OCI-LY3 (cell line): ENCODE data around the gene KCNA2.

Experiments used
- H2AFZ ChIP-seq: fragments of 200-600, 300-600 bp; shearing (Covaris generic); 2 replicates; pipeline ENCODE4 v1.6.0; 2014; ENCODE audit warnings: antibody characterized with exemption, low read depth, low read length
- H3K27ac ChIP-seq: fragments of 200-600, 300-600 bp; sonication (generic); 2 replicates; pipeline ENCODE4 v1.5.1; 2014; ENCODE audit warnings: mild to moderate bottlenecking, low read length, moderate library complexity, mixed read lengths
- H3K27me3 ChIP-seq: fragments of 200-600, 300-600 bp; sonication (generic); 2 replicates; pipeline ENCODE4 v1.6.1; 2014; ENCODE audit warnings: low read depth, low read length, mixed read lengths
- H3K36me3 ChIP-seq: fragments of 200-600, 300-600 bp; sonication (generic); replicated peaks from 2 replicates; pipeline ENCODE3; 2014; ENCODE audit warnings: low read depth, low read length, mixed read lengths
- H3K4me1 ChIP-seq: fragments of 300-600, 200-600 bp; sonication (generic); 2 replicates; pipeline ENCODE4 v1.6.1; 2014; ENCODE audit warnings: low read length, mixed read lengths
- H3K4me2 ChIP-seq: fragments of 200-600, 300-600 bp; sonication (generic); 2 replicates; pipeline ENCODE4 v1.6.1; 2014; ENCODE audit warnings: low read length, mixed read lengths
- H3K4me3 ChIP-seq: fragments of 300-600, 200-600 bp; sonication (generic); 2 replicates; pipeline ENCODE4 v1.5.1; 2014; ENCODE audit warnings: antibody characterized with exemption, mild to moderate bottlenecking, low read length, moderate library complexity
- H3K79me2 ChIP-seq: fragments of 300-600, 200-600 bp; shearing (Covaris generic); 2 replicates; pipeline ENCODE4 v1.6.1; 2014; ENCODE audit warnings: mild to moderate bottlenecking, low read length, mixed read lengths
- H3K9ac ChIP-seq: fragments of 300-600, 200-600 bp; shearing (Covaris generic); 2 replicates; pipeline ENCODE4 v1.6.0; 2014; ENCODE audit warnings: mild to moderate bottlenecking, low read length, moderate library complexity
- H3K9me3 ChIP-seq: fragments of 200-600, 300-600 bp; shearing (Covaris generic); 2 replicates; pipeline ENCODE4 v1.6.1; 2014; ENCODE audit warnings: low read length, mixed read lengths; ENCODE audit not compliant: insufficient read depth
- H4K20me1 ChIP-seq: fragments of 200-600, 300-600 bp; sonication (generic); 2 replicates; pipeline ENCODE4 v1.6.1; 2016; ENCODE audit warnings: low read length, mixed read lengths; ENCODE audit not compliant: insufficient read depth
- EZH2phosphoT487 ChIP-seq: fragments of 200-600 bp; shearing (Covaris generic); IDR thresholded peaks from 2 replicates; pipeline ENCODE4 v1.6.1; 2018; ENCODE audit warnings: antibody characterized with exemption, mixed run types, low read depth
- TF ChIP-seq, protein P1 (sequence below): fragments of 200-600, 300-600 bp; sonication (generic); IDR thresholded peaks from 2 replicates; pipeline ENCODE4 v1.5.1; 2014; ENCODE audit warnings: antibody characterized with exemption, low read length, low read depth

KCNA2 gene

GRCh38 chr1:110606657-110607535, 738 bp upstream of the KCNA2 start:
- Histone ChIP-seq H3K79me2 (no peaks in the 10 kb centered on the region), H3K27me3 (peaks cover 13% of the 10 kb centered on the region), H3K36me3 (no peaks in the 10 kb centered on the region), H3K27ac (no peak overlapping the region), H3K9me3 (no peaks in the 10 kb centered on the region), H3K4me2 (peak overlapping the region; percentile 100), H3K4me1 (peaks cover 6% of the 10 kb centered on the region), H2AFZ (peak overlapping the region; percentile 93; the same call in 1 of the 2 replicates), H3K9ac (peak overlapping the region; percentile 57; the same call in 1 of the 2 replicates), H4K20me1 (no peaks in the 10 kb centered on the region), H3K4me3 (peak overlapping the region; percentile 93)
- TF ChIP-seq EZH2phosphoT487: no peak
- TF ChIP-seq, protein P1, sequence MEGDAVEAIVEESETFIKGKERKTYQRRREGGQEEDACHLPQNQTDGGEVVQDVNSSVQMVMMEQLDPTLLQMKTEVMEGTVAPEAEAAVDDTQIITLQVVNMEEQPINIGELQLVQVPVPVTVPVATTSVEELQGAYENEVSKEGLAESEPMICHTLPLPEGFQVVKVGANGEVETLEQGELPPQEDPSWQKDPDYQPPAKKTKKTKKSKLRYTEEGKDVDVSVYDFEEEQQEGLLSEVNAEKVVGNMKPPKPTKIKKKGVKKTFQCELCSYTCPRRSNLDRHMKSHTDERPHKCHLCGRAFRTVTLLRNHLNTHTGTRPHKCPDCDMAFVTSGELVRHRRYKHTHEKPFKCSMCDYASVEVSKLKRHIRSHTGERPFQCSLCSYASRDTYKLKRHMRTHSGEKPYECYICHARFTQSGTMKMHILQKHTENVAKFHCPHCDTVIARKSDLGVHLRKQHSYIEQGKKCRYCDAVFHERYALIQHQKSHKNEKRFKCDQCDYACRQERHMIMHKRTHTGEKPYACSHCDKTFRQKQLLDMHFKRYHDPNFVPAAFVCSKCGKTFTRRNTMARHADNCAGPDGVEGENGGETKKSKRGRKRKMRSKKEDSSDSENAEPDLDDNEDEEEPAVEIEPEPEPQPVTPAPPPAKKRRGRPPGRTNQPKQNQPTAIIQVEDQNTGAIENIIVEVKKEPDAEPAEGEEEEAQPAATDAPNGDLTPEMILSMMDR: no peak

- no peaks in the 10 kb centered on the region for H3K9me3 ChIP-seq
- H3K79me2 ChIP-seq: no peaks in the 10 kb centered on the region
- H2AFZ ChIP-seq: no peak overlapping the region
- no peak overlapping the region for H3K4me2 ChIP-seq
- H3K36me3 ChIP-seq: no peaks in the 10 kb centered on the region
- H3K4me1 ChIP-seq: peaks cover 6% of the 10 kb centered on the region
- H4K20me1 ChIP-seq: no peaks in the 10 kb centered on the region
- no peak for TF ChIP-seq EZH2phosphoT487
- TF ChIP-seq, protein P1: no peak
- H3K27ac ChIP-seq: no peak overlapping the region
- no peak overlapping the region for H3K4me3 ChIP-seq
- no peak overlapping the region for H3K9ac ChIP-seq
- H3K27me3 ChIP-seq: peaks cover 13% of the 10 kb centered on the region
These were observed 712 bp downstream of the KCNA2 start for GRCh38 chr1:110605446-110605845.

DNA sequence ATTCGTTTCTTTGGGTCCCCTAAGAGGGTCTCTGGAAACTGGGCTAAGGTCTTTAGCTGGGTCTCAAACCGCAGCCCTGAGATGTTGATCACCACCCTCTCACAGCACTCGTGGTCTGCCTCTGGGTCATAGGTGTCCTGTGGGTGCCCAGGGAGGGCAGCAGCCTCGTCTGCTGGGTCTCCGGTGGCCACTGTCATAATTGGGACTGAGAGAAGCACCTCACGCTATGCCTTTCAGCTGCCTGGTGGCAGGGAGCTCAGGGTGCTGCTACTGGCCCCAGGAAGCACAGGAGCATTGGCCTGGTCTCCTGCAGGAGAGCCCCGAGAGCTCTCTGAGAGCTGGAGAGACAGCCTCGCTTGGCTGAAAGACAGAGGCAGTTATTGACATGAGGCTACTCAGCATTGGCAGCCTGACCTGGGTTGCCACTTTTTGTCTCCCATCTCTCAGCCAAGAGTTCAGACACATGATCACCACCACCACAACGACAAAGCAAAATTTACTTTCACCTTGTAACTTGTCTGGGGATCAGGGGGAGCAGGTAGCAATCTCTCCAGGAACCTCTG, 1.5 kb downstream of the KCNA2 start:
- H3K9me3 ChIP-seq: no peaks in the 10 kb centered on the region
- H2AFZ ChIP-seq: no peak overlapping the region
- no peak overlapping the region for H3K4me2 ChIP-seq
- no peak overlapping the region for H3K9ac ChIP-seq
- no peaks in the 10 kb centered on the region for H3K36me3 ChIP-seq
- TF ChIP-seq EZH2phosphoT487: no peak
- TF ChIP-seq, protein P1: no peak
- no peaks in the 10 kb centered on the region for H4K20me1 ChIP-seq
- no peaks in the 10 kb centered on the region for H3K79me2 ChIP-seq
- H3K4me3 ChIP-seq: no peak overlapping the region
- H3K27ac ChIP-seq: no peak overlapping the region
- H3K4me1 ChIP-seq: peaks cover 6% of the 10 kb centered on the region
- H3K27me3 ChIP-seq: peaks cover 13% of the 10 kb centered on the region

DNA sequence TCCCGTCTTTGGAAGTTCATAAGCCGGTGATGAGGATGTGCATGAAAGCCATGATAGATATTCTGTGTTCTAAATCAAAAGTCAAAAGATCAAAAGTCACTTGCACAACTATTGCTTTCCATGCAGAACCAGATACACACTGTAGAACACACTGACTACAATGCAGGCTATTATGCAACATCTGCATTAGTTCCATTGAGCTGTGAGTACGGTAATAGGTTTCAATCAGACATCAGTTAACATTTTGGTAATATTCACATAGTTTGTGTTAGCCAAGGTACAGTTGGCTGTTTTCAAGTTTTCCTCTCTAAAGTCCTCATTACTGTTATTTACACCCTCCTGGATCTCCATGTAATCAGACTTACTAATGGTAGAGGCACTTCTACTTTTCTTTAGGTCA, 3.1 kb downstream of the KCNA2 start:
- H3K27ac ChIP-seq: no peak overlapping the region
- H2AFZ ChIP-seq: no peak overlapping the region
- no peaks in the 10 kb centered on the region for H3K79me2 ChIP-seq
- H3K36me3 ChIP-seq: no peaks in the 10 kb centered on the region
- H3K27me3 ChIP-seq: peaks cover 11% of the 10 kb centered on the region
- H4K20me1 ChIP-seq: no peaks in the 10 kb centered on the region
- H3K9ac ChIP-seq: no peak overlapping the region
- TF ChIP-seq, protein P1: no peak
- no peak for TF ChIP-seq EZH2phosphoT487
- H3K4me3 ChIP-seq: no peak overlapping the region
- H3K4me1 ChIP-seq: no peaks in the 10 kb centered on the region
- H3K9me3 ChIP-seq: no peaks in the 10 kb centered on the region
- H3K4me2 ChIP-seq: no peak overlapping the region
